ENCODE data around the gene CSTB. TPM values are rescaled to one million over a fixed set of nuclear protein-coding genes. Genes with fewer than 3 reads are reported as not detected.
A peak's percentile ranks its signal among the peaks of the same experiment; 100 is the strongest.

The CSTB gene
- total RNA-seq, 4 donors from 2014 or later, result 17.5 to 39.9 (median 27.9) TPM

- peaks cover 30% of the 10 kb centered on the region for H3K4me1 ChIP-seq
- no peak overlapping the region for H3K4me3 ChIP-seq
- H3K9me3 ChIP-seq, result no peaks in the 10 kb centered on the region
- peaks cover 24% of the 10 kb centered on the region for H3K36me3 ChIP-seq
- TF ChIP-seq CTCF (IDR thresholded peaks at IDR 0.05) (no peak), EP300 (IDR thresholded peaks at IDR 0.05) (no peak), POLR2AphosphoS5 (IDR thresholded peaks at IDR 0.05) (no peak), POLR2A (IDR thresholded peaks at IDR 0.05) (no peak)
- DNase-seq (ENCODE audit: low spot score in 2 of 2), result no peak
- no peaks in the 10 kb centered on the region for H3K27me3 ChIP-seq
- 96% methylated on average over 16 of the region's 35 CpGs for WGBS
- H3K27ac ChIP-seq, result no peak overlapping the region
Observed at GRCh38 chr21:43737158-43737950, 38.8 kb downstream of the CSTB start.

- no peaks in the 10 kb centered on the region for H3K27me3 ChIP-seq
- TF ChIP-seq POLR2A (IDR thresholded peaks at IDR 0.05) (no peak), CTCF (IDR thresholded peaks at IDR 0.05) (no peak), POLR2AphosphoS5 (IDR thresholded peaks at IDR 0.05) (no peak), EP300 (IDR thresholded peaks at IDR 0.05) (no peak)
- peaks cover 24% of the 10 kb centered on the region for H3K36me3 ChIP-seq
- peaks cover 40% of the 10 kb centered on the region for H3K4me1 ChIP-seq
- 90% methylated on average over 25 of the region's 25 CpGs for WGBS
- no peak overlapping the region for H3K27ac ChIP-seq
- H3K9me3 ChIP-seq, result no peaks in the 10 kb centered on the region
- no peak overlapping the region for H3K4me3 ChIP-seq
- DNase-seq (ENCODE audit: low spot score in 2 of 2), result no peak
Observed at GRCh38 chr21:43736224-43736883, 39.8 kb downstream of the CSTB start.

- no peak overlapping the region for H3K4me3 ChIP-seq
Observed at GRCh38 chr21:43735236-43736091, 40.6 kb downstream of the CSTB start.

GRCh38 chr21:43734928-43735229 is 41.2 kb downstream of the CSTB start:
- H3K9me3 ChIP-seq, result no peaks in the 10 kb centered on the region
- peaks cover 24% of the 10 kb centered on the region for H3K36me3 ChIP-seq
- WGBS, result 66% methylated on average over 9 of the region's 9 CpGs
- peak overlapping the region; percentile 73 for H3K27ac ChIP-seq
- no peak for TF ChIP-seq EP300 (IDR thresholded peaks at IDR 0.05)
- no peak for TF ChIP-seq POLR2AphosphoS5 (IDR thresholded peaks at IDR 0.05)
- TF ChIP-seq CTCF (IDR thresholded peaks at IDR 0.05), result no peak
- TF ChIP-seq POLR2A (IDR thresholded peaks at IDR 0.05), result no peak
- H3K4me1 ChIP-seq, result peaks cover 43% of the 10 kb centered on the region
- no peak overlapping the region for H3K4me3 ChIP-seq
- no peak for DNase-seq (ENCODE audit: low spot score in 2 of 2)
- no peaks in the 10 kb centered on the region for H3K27me3 ChIP-seq

More at GRCh38 chr21:43735236-43736091, 40.6 kb downstream of the CSTB start:
- Histone ChIP-seq H3K4me1 (peaks cover 42% of the 10 kb centered on the region), H3K27ac (peak overlapping the region; percentile 73), H3K9me3 (no peaks in the 10 kb centered on the region), H3K27me3 (no peaks in the 10 kb centered on the region), H3K36me3 (peaks cover 24% of the 10 kb centered on the region)
- no peak for DNase-seq (ENCODE audit: low spot score in 2 of 2)
- 90% methylated on average over 14 of the region's 22 CpGs for WGBS
- TF ChIP-seq POLR2A (IDR thresholded peaks at IDR 0.05) (no peak), EP300 (IDR thresholded peaks at IDR 0.05) (no peak), POLR2AphosphoS5 (IDR thresholded peaks at IDR 0.05) (no peak)

GRCh38 chr21:43734131-43734927 is 41.8 kb downstream of the CSTB start:
- Histone ChIP-seq H3K27ac (peak overlapping the region; percentile 73), H3K9me3 (no peaks in the 10 kb centered on the region), H3K36me3 (peaks cover 24% of the 10 kb centered on the region), H3K4me1 (peaks cover 48% of the 10 kb centered on the region), H3K4me3 (no peak overlapping the region), H3K27me3 (no peaks in the 10 kb centered on the region)
- 58% methylated on average over 22 of the region's 25 CpGs for WGBS
- DNase-seq (ENCODE audit: low spot score in 2 of 2), result no peak
- no peak for TF ChIP-seq POLR2A (IDR thresholded peaks at IDR 0.05)
- TF ChIP-seq POLR2AphosphoS5 (IDR thresholded peaks at IDR 0.05), result no peak
- no peak for TF ChIP-seq CTCF (IDR thresholded peaks at IDR 0.05)
- TF ChIP-seq EP300 (IDR thresholded peaks at IDR 0.05), result no peak
